Activated CD8-positive, alpha-beta T cell treated with anti-CD3 and anti-CD28 coated beads for 36 hours (primary cell): ENCODE results near the gene SRCIN1. TPM values are rescaled to one million over a fixed set of nuclear protein-coding genes. Genes with fewer than 3 reads are reported as not detected.

Experiments used
- ATAC-seq: fragments of 200-7000 bp; cut with Tn5 transposase; one replicate; pipeline ENCODE4 v1.10.0; 2021; ENCODE audit warnings: mild to moderate bottlenecking, moderate library complexity
- CTCF ChIA-PET: fragments of 350-600 bp; sonication (Branson Sonifier 250); formaldehyde crosslinking; loops from one replicate; lab custom pipeline; 2021; ENCODE audit warnings: antibody characterized with exemption; lab: Charles Lee
- POLR2A ChIA-PET: fragments of 350-600 bp; sonication (Branson Sonifier 250); formaldehyde crosslinking; loops from one replicate; lab custom pipeline; 2021; ENCODE audit warnings: antibody characterized with exemption; lab: Charles Lee
- DNase-seq: peaks from one replicate; pipeline ENCODE4 v3.0.0-alpha.2; 2020
- H3K27ac Mint-ChIP-seq: one replicate; pipeline ENCODE4 v1.8.0; 2021; ENCODE audit warnings: mild to moderate bottlenecking, mixed read lengths
- H3K27me3 Mint-ChIP-seq: one replicate; pipeline ENCODE4 v1.8.0; 2021; ENCODE audit warnings: mixed read lengths
- H3K36me3 Mint-ChIP-seq: one replicate; pipeline ENCODE4 v1.8.0; 2021; ENCODE audit warnings: low read depth, mixed read lengths
- H3K4me1 Mint-ChIP-seq: one replicate; pipeline ENCODE4 v1.8.0; 2021; ENCODE audit warnings: low read depth, mixed read lengths
- H3K4me3 Mint-ChIP-seq: one replicate; pipeline ENCODE4 v1.8.0; 2021; ENCODE audit warnings: mild to moderate bottlenecking, moderate library complexity, mixed read lengths
- H3K9me3 Mint-ChIP-seq: one replicate; pipeline ENCODE4 v1.8.0; 2021; ENCODE audit warnings: mixed read lengths
- intact Hi-C: fragments of 100-400 bp; cut with micrococcal nuclease; formaldehyde crosslinking; loops from one replicate; pipeline ENCODE4 v1.10.0; 2022
- total RNA-seq, 2 experiments: library from RNA; stranded (reverse); gene quantifications; one replicate each; pipeline ENCODE4 v1.2.3, GENCODE V29; 2021
- TF ChIP-seq, protein P1 (sequence below): fragments of 200-600 bp; IDR thresholded peaks from one replicate; pipeline ENCODE4 v1.8.0; 2022; ENCODE audit warnings: antibody characterized with exemption, mild to moderate bottlenecking

Gene SRCIN1
- total RNA-seq, 2 experiments from 2014 or later, result 0.74 to 1.1 TPM

DNA sequence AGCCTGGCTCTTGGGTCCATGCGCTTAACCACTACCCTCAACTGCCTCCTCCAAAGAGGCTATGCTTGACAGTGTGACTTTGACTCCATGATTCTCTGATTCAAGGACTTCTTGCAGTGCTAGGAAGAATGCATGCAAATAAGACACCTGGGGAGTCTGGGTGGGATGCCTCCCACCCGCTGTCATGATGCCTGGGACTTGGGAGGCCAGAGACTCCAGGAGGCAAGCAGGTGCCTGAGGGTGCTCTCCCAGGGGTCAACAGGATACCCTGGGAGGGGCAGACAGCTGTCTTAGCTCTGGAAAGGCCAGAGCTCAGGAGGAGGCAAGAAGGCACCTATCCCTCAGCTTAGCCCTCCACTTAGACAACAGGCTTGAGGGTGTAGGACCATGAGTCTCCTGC is 38.4 kb downstream of the SRCIN1 start:
- no peak overlapping the region for H3K4me3 Mint-ChIP-seq
- TF ChIP-seq, protein P1, sequence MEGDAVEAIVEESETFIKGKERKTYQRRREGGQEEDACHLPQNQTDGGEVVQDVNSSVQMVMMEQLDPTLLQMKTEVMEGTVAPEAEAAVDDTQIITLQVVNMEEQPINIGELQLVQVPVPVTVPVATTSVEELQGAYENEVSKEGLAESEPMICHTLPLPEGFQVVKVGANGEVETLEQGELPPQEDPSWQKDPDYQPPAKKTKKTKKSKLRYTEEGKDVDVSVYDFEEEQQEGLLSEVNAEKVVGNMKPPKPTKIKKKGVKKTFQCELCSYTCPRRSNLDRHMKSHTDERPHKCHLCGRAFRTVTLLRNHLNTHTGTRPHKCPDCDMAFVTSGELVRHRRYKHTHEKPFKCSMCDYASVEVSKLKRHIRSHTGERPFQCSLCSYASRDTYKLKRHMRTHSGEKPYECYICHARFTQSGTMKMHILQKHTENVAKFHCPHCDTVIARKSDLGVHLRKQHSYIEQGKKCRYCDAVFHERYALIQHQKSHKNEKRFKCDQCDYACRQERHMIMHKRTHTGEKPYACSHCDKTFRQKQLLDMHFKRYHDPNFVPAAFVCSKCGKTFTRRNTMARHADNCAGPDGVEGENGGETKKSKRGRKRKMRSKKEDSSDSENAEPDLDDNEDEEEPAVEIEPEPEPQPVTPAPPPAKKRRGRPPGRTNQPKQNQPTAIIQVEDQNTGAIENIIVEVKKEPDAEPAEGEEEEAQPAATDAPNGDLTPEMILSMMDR, result no peak
- ChIA-PET CTCF (interaction anchor here (1.5 to 2.3 kb wide), 2 partner anchors 9 to 96 kb away, joined by 3 to 14 read pairs; no protein-coding TSS in a partner anchor), POLR2A (no interaction called here)
- H3K9me3 Mint-ChIP-seq, result no peaks in the 10 kb centered on the region
- H3K36me3 Mint-ChIP-seq, result no peaks in the 10 kb centered on the region
- no peak overlapping the region for H3K27ac Mint-ChIP-seq
- ATAC-seq, result no peak
- peaks cover 16% of the 10 kb centered on the region for H3K4me1 Mint-ChIP-seq
- intact Hi-C loops, result no loop called here
- DNase-seq, result no peak
- peaks cover 79% of the 10 kb centered on the region for H3K27me3 Mint-ChIP-seq

DNA sequence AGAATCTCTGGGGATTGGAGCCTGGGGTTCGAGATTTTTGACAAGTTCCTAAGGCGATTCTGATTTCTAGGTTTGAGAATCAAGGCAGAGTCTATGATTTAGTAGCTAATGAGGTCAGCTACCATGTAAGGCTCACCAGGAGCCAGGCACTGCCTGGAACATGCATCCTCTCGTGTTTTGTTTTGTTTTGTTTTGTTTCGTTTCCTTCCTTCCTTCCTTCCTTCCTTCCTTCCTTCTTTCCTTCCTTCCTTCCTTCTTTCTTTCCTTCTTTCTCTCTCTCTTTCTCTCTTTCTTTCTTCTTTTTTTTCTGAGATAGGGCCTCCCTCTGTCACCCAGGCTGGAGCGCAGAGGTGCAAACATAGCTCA is 39.1 kb downstream of the SRCIN1 start:
- Mint-ChIP-seq H3K27me3 (peaks cover 78% of the 10 kb centered on the region), H3K4me3 (no peak overlapping the region), H3K36me3 (no peaks in the 10 kb centered on the region), H3K4me1 (peaks cover 13% of the 10 kb centered on the region), H3K27ac (no peak overlapping the region), H3K9me3 (no peaks in the 10 kb centered on the region)
- ATAC-seq (no peak), DNase-seq (no peak)
- intact Hi-C loops, result no loop called here
- TF ChIP-seq, protein P1, result no peak
- ChIA-PET CTCF (interaction anchor here (1.3 to 2.4 kb wide), 5 partner anchors 8 to 100 kb away, joined by 3 to 14 read pairs (median 8); no protein-coding TSS in a partner anchor), POLR2A (interaction anchor here (1.1 kb wide), 1 partner anchor 10 kb away, joined by 5 read pairs; no protein-coding TSS in a partner anchor)

DNA sequence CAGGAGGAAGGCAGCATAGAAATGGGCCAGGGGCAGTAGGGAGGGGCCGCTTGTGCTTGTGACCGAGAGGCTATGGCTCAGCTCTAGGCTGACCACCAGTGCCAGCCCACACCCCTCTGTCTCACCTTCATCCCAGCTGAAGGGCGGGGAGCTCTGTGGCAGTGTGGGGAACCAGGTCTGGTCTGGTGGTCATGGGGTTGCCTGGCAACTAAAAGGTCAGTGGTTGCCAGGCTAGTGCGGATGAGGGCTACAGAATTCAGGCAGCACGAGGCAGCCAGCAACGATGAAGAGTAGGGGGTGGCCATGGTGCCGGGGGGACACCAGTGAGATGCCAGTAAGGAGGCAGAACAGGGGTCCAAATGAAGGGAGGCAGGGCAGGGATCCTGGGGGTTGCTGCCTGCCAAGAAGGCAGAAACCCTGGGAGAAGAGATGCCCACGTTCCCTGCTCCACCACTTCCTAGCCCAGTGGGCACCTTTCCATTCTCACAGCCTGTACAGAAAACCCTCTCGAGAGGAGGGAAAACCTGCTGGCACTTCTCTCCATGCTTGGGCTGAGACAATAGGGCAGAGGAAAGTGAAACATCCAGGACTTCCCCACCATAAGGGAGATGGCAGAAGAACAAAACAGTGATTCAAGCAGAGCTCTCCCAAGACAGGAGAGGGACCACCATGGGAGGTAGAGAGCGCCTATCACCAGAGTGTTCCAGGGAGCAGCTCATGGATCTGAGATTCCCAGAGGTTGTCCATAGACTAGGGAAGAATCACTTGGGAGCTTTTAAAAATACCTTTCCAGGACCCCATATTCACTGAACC is 39.7 kb downstream of the SRCIN1 start:
- DNase-seq, result no peak
- Mint-ChIP-seq H3K4me1 (peaks cover 13% of the 10 kb centered on the region), H3K36me3 (no peaks in the 10 kb centered on the region), H3K27me3 (peaks cover 76% of the 10 kb centered on the region), H3K4me3 (no peak overlapping the region), H3K9me3 (no peaks in the 10 kb centered on the region), H3K27ac (no peak overlapping the region)
- ChIA-PET CTCF (interaction anchor here (1.3 to 2.4 kb wide), 5 partner anchors 8 to 101 kb away, joined by 3 to 14 read pairs (median 8); no protein-coding TSS in a partner anchor), POLR2A (interaction anchor here (1.1 kb wide), 1 partner anchor 10 kb away, joined by 5 read pairs; no protein-coding TSS in a partner anchor)
- no peak for ATAC-seq
- intact Hi-C loops, result no loop called here
- TF ChIP-seq, protein P1, result no peak

DNA sequence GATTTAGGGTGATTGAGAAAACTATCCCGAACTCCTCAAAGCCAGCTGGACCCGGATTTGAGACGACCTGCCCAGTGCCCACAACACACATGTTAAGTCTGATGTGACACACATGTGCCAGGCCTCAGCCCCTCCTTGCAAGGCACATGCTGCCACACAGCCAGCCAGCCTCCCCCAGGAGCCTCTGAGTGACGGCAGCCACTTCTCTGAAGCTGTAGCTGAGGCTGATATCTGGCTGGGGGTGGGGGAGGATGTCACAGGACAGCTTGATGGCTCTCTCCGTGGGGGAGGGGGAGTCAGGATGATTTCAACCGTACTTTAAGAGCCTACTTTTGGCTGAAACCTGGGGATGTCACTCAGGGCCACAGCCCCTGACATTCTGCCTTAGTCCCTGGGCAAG is 40.9 kb downstream of the SRCIN1 start:
- intact Hi-C loops, result no loop called here
- POLR2A ChIA-PET, result no interaction called here
- Mint-ChIP-seq H3K4me3 (no peak overlapping the region), H3K27me3 (peaks cover 77% of the 10 kb centered on the region), H3K9me3 (no peaks in the 10 kb centered on the region), H3K36me3 (no peaks in the 10 kb centered on the region), H3K27ac (no peak overlapping the region), H3K4me1 (peaks cover 23% of the 10 kb centered on the region)
- peak; percentile 42 for DNase-seq
- CTCF ChIA-PET, result interaction anchor here (1.4 to 2.4 kb wide), 3 partner anchors 9 to 102 kb away, joined by 6 to 8 read pairs (median 8); no protein-coding TSS in a partner anchor
- TF ChIP-seq, protein P1, result no peak
- peak; percentile 38 for ATAC-seq
